GM19463 (cell line): Measurements from ENCODE around the gene GAMT.

Experiments used
- ATAC-seq: cut with Tn5 transposase; IDR thresholded peaks from one replicate; pipeline ENCODE4 v1.9.1; 2021; ENCODE audit warnings: mild to moderate bottlenecking, moderate library complexity; ENCODE audit not compliant: unreplicated experiment

The GAMT gene

GRCh38 chr19:1434040-1434366 is 32.7 kb upstream of the GAMT start:
- no peak for ATAC-seq

GRCh38 chr19:1433119-1434039 is 32.0 kb upstream of the GAMT start:
- no peak for ATAC-seq

- ATAC-seq = no peak
Observed at GRCh38 chr19:1432507-1432887, 31.2 kb upstream of the GAMT start.

GRCh38 chr19:1431759-1432506 is 30.6 kb upstream of the GAMT start:
- ATAC-seq = no peak

- ATAC-seq = no peak
Observed at GRCh38 chr19:1430246-1430645, 28.9 kb upstream of the GAMT start.

GRCh38 chr19:1429750-1430149 is 28.4 kb upstream of the GAMT start:
- no peak for ATAC-seq

- no peak for ATAC-seq
Observed at GRCh38 chr19:1428738-1429391, 27.5 kb upstream of the GAMT start.

- no peak for ATAC-seq
Observed at GRCh38 chr19:1427221-1427920, 26.0 kb upstream of the GAMT start.

- ATAC-seq = no peak
Observed at GRCh38 chr19:1426736-1427135, 25.4 kb upstream of the GAMT start.

- no peak for ATAC-seq
Observed at GRCh38 chr19:1425902-1426301, 24.6 kb upstream of the GAMT start.

GRCh38 chr19:1425102-1425837 is 23.9 kb upstream of the GAMT start:
- ATAC-seq = no peak

GRCh38 chr19:1424192-1424955 is 23.0 kb upstream of the GAMT start:
- ATAC-seq = no peak

- ATAC-seq = no peak
Observed at GRCh38 chr19:1423436-1424191, 22.3 kb upstream of the GAMT start.

- ATAC-seq = no peak
Observed at GRCh38 chr19:1422943-1423342, 21.6 kb upstream of the GAMT start.

GRCh38 chr19:1422360-1422759 is 21.0 kb upstream of the GAMT start:
- ATAC-seq = no peak

GRCh38 chr19:1421958-1422305 is 20.6 kb upstream of the GAMT start:
- ATAC-seq = no peak

- no peak for ATAC-seq
Observed at GRCh38 chr19:1421218-1421957, 20.0 kb upstream of the GAMT start.

GRCh38 chr19:1420590-1420989 is 19.2 kb upstream of the GAMT start:
- no peak for ATAC-seq
